Measurements from ENCODE around the gene NCOR1.
"Not testable (repeated sequence)": the region's sequence is repeated elsewhere in the genome, so short reads cannot be mapped to it uniquely, and the experiment has no call there.

- not testable (repeated sequence) for TF ChIP-seq CTCF (IDR thresholded peaks at IDR 0.05; ENCODE audit: low read depth, low read length, poor library complexity, severe bottlenecking); EZH2phosphoT487 (IDR thresholded peaks at IDR 0.05; ENCODE audit: borderline replicate concordance, low read length)
Observed at GRCh38 chr17:16216341-16217001, 1.1 kb upstream of the NCOR1 start.
